HG03521 (cell line): ENCODE measurements around the gene CHRNA1.

Source experiments
- ATAC-seq: cut with Tn5 transposase; IDR thresholded peaks from one replicate; pipeline ENCODE4 v1.9.1; 2021; ENCODE audit warnings: mild to moderate bottlenecking, moderate library complexity; ENCODE audit not compliant: unreplicated experiment

Gene CHRNA1

DNA sequence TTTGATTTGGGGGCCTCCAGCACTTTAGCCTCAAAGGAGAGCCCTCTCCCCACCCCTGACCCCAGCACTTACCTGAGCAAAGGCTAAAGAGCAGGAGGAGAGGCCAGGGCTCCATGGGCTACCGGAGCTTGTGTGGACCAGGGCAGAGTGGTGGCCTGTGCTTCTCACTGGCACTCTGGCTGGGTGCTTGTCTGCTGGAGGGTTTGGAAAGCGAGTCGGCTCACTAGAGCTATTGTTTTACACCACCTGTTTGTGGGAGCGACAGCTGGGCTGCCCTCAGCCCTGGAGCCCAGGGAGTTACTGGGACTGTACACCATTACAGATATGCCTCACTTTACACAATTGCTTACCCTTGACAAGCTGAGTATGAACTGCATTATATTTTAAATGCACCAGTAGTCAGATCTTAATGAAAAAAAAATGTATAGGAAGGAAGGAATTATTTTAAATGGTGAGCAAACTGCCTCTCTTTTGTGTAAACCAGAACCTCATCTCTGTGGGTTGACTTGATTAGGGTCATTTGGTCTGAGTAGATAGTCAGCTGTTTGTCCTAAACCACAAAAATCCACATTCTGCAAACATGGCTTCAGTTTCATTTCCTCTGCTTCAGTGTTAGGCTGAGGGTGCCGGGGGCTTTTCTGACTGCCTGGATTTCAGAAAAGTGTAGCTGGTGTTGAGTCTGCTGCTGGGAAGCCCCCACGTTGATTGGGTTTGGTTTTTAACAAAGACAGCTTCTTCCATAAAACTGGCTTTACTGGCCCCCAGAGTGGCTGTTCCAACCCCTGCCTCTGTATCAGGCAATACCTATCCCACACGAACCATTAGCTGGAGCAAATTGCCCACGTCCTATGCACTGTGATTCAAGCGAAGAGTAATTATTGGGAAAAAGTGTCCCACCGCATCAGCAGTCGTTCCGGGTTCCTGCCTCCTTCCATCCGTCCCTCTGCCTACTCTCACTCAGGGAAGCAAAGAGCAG, at the start of gene CHRNA1:
TSS of gene CHRNA1 (minus strand) at position 193 of the 976 bp plus-strand sequence. CDS start at position 115, 78 bp downstream.
- ATAC-seq = no peak

DNA sequence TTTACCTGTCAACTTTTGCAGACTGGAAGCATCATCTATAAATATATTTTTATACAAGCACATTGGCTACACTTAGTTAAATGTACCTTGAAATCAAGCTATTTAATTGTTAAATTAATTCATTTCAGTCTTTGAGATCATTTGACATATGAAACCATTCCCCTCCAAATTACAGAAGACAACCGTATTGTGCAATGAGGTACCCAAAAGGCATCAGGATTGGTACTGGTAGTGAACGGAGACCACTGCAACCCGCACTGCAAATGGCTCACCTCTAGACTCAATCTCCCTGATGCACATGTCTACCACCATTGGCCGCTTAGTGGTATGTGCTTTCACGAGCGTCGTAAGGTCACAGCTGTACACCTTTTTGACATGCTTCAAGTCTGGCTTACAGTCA, 47.8 kb upstream of the CHRNA1 start:
- ATAC-seq = no peak

DNA sequence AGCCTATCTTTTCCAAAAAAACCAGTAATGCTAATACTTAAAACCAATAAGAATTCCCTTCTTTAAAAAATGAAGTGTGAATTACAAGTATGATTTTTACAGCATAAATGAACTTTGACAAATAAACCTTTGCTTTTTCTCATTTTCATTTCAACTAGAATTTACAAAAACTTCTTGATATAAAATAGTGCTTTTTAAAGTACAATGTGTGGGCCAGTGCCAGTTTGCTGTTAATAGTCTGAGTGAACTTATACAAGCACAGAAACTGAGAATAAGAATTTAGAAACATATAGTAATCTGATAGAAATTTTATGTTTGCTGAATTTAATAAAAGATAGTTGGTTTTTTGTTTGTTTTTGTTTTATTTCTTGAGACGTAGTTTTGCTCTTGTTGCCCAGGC, 43.7 kb upstream of the CHRNA1 start:
- ATAC-seq = no peak

DNA sequence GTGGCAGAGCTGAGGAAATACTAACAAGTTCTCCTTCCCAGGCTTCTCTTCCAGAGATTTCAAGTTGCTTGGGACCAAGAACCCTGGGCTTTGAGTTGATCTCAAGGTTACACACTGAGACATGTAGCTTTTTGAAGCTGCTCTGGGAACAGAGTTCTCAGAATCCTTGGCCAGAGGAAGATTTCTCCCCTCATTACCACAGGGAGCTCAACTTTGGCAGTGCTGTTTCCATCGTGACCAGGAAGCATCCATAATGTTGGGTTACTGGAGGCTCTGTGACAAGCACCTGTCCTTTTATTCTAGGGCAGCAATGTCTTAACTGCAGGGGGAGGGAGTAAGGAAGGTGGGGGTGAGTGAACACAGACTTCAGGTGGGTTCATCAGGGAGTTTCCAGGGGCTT, 41.5 kb upstream of the CHRNA1 start:
- no peak for ATAC-seq

DNA sequence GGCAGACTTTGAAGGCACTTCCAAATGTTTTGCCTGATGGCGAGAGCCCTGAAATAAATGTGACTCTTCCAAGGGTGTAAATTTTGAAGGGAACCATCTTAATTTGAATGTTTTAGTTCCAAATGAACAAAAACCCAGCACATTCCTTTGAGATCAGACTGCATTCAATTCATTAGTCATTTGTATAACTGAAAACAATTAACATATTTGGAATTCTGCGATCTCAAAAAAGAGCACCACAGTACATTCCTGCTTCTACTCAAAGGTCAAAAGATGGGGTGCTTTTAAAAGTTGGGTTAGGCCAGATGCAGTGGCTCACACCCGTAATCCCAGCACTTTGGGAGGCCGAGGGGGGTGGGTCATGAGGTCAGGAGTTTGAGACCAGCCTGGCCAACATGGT, 38.2 kb upstream of the CHRNA1 start:
- ATAC-seq = no peak

DNA sequence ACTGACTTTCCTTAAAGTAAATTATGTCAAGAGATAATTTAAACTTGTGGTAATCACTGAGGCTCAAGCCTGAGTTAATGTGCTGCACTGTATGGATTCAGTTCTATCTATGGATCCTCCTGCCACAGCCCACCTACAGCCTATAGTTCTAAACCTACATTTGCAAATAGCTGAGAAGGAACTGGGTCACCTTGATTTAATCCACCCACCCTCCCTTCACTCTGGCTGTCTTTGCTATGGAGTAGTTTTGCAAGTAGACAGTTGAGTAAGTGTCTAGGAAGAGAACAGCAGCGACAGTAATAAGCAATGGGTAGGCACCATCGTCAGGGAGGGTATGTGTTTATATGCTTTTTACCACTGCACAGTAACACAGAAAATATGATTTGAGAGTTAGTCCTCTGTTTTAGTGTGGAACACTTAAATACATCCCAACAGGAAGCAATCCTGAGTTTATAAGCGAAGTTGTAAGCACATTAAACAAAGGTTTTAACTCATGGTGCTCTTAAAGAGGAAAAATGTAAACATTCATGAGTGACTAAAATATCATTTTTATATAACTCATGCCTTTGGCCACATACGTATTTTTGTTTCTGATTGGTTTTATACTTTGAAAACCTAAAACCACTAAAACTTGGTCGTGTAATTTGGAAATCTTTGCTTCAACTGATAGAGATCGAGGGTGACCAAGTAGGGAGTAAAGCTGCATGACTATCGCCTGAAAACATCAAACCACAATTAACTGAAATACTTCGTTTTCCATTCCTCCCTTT, 36.3 kb upstream of the CHRNA1 start:
- no peak for ATAC-seq

DNA sequence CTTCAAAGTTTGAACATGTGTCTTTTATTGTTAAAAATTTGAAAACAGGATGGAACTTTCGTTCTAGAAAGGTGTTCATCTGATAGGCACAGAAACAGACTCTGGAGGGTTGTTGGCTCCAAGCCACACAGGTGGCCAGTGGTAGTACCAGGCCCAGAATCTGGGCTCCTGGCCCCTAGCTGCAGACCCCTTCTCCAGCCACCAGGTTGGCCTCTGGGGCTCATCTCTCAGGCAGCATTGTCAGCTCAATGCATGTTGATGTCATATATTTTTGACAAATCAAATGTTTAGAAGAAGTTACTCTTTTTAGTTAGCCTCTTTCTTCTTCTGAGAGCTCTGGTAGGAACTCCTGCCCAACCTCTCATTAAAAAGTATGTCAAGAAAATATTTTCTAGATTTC, 34.5 kb upstream of the CHRNA1 start:
- no peak for ATAC-seq

DNA sequence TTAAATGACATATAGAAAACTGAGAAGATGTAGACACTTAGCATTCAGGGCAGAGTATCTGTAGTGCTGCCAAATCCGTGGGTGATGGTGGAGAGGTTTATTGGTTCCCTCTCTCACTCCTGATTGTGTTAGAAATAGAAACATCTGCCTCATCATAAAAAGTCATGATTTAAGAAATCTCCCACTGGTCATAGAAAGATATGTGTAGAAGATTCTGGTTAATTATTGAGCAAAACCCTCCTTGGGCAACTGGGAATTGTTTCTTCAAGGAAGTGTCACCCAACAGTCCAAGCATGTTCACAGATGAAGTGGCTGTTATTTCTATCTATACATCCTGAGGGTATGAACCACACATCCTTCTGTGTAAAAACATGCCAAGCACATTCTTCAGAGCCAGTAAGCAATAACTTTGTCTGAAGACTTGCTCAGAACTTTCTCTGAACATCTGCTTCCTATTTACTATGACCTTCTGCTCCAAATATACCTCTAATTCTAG, 33.6 kb upstream of the CHRNA1 start:
- ATAC-seq = no peak

DNA sequence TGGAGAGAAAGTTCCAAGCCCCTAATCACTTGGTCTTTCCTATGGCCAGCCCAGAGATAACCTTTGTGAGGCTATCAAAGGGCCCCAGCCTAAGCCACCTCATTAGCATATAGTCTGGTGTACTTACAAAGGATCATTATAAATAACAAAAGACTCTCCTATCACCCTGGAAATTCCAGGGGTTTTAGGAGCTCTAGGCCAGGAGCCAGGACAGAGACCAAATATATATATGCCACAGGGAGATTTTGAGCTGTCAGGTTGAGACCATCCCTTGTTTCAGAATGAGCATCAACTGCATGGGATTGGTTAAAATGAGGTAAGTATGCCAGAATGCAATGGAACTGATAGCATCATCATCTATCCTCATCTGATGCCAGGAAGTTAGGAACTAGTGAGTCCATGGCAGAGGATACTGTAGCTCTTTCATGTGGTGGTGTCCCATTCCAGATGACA, 32.1 kb upstream of the CHRNA1 start:
- no peak for ATAC-seq

DNA sequence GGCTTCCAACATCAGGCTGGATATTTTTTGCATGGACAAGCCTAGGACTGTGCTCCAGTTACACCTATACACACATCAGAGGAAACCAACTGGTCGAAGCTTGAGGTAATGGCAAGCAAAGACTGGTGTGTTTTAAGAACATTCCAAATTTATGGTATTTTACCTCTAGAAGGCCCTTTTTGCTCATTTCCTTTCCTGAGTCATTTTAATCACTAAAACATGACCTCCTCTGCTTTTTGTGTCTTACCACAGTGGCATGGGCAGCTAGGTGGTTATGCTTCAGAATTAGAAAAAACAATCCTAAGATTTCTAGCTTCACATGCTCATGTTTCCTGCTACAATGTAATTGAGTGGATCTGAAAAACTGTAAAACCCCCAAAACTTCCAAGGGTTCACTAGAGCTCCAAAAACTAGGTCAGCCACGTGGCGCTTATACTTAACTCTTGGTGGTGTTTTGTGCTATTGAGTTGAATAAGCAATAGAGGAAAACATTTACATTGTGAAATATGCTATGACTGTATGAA, 30.6 kb upstream of the CHRNA1 start:
- ATAC-seq = no peak

DNA sequence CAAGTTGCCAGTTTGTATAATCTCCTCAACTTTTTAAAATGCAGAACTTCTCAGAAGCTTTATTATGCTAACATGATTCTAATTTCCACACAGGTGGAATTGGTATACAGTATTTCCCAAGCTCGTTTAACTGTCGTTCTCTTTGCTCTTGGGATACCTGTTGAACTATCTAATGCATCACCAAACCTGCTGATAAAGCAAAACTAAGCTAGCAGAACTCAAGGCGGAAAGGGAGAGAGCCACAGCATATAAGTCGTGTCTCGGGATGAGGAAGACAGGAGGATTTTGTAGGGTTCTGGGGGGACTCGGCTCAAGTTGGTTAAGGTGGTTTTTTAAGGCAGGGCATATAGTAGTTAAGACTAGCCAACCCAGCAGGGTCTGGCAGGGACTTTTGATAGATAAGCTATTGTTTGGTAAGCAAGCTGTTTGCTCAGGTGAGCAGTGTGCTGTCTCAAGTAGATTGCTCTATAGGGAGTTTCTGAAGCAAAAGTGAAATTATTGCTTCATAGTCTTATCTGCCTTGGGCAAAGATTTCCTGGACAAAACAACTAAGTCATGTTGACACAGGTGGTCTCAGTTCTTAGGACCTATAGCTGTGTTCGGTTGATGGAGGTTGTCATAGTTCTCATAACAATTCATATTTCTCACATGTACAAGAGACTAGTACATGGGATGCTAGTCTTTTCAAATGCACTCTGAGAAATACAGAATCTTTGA, 28.2 kb upstream of the CHRNA1 start:
- no peak for ATAC-seq

DNA sequence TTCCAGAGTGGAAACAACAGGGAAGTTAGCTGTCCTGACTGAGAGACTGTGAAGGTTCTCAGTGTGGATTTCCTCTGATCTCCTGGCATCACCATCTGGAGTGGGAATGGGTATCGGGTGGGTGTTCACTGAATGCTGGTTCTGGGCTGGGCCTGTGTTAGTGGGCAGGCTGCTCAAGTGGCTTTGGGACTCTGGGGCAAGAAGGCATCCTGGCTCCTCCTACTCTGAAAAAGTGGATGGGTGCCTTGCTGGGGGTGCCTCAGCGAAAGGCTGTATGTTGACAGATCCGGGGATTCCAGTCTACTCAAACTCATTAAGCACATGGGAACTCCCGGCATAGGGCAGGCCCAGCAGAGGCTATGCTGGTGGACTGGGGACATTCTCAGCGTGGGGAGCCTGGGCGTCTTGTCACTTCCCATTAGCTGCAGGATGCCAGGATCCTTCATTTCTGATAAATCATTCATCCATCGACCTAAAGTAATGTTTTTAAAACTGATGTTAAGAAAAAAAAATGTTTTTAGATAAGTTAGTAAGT, 27.5 kb upstream of the CHRNA1 start:
- ATAC-seq = no peak

DNA sequence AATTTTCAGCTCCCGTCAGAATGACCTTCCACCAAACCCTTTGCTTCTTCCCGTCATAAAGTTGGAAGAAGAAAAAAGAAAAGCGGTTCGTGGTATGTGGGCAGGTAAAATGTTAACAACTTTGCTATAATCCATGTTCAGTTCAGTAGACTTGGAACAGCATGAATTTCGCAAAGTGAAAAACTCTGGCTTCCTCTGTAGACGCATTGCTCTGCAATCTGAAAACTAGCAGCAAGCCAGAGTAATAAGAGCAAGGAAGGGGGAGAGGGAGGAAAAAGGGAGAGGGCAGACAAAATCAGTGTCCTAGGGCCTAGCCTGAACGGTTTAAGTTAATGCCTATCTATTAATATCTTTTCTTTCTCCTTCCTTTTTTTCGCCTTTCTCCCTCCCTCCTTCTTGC, 26.7 kb upstream of the CHRNA1 start:
- no peak for ATAC-seq

DNA sequence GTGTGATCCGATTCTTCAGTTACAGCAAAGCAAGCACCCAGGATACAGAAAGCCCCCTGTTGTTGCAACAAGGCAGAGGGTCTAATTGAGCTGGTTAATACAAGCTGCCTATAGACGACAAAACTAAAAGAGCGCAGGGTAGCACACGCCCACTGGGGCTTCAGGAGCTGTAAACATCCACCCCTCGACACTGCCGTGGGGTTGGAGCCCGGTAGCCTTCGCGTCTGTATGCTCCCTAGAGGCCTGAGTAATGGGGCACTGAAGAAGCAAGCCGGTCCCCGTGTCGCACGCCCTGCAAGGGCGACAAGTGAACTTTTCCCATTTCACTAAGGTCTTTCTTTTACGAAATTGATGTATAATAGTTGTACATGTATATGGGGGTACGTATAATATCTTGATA, 24.7 kb upstream of the CHRNA1 start:
- no peak for ATAC-seq

DNA sequence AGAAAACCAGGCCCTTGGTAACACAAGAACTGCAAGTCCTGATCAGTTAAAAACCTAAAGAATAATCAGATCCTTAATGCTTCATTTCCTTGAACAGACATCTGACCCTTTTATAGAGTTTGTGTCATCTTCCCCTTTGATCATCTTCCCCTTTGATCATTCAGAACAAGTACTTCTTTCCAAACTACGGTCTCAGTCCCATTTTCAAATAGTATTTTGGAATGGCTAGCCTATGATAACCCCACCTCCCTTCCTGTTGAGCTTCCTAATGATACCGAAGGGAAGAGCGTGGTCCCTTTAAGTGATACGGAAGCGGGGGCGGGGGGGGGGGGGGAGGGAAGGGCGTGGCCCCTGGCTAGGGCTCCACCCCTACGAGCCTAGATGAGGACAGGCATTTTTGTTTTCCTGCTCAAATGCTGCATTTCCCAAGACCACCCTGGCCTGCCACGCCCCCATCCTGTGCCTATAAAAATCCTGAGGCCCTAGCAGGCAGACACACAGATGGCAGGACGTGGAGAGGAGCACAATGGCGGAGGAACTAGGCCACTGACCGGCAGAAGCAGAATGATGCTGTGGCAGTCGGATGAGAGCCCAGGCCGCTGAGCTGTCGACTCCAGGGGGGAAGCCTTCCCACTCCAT, 24.1 kb upstream of the CHRNA1 start:
- no peak for ATAC-seq

DNA sequence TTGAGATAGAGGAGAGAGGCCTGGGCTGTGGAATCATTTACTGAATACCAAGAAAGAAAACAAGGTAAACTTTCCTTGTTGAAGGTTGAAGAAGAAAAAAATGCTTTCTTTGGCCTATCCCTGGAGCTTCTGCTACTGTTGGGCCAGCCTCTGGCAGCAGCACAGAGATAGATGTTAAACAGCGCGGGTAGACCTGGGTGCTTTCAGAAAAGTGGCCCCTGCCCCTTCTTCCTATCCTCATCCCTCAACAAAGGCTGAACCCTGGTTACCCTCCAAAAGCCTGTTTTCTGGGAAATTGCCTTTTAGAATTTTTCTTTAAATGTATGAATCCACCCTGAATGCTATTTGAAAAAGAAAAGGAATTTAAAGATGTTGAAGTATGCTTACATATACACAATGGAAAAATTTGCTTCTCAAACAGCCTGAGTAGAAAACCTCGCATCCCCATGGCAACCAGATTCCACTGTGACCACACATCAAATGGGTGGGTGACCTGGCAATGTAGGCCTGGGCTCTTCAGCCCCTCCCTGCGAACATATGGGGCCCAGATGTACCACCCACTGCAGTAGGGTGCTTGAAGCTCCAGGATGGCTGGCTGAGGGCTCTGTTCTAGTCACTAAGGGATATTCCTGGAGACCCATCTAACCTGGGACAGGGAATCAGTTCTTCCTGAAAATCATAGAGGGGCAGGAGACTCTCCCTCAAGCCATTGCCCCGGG, 23.4 kb upstream of the CHRNA1 start:
- ATAC-seq = no peak

DNA sequence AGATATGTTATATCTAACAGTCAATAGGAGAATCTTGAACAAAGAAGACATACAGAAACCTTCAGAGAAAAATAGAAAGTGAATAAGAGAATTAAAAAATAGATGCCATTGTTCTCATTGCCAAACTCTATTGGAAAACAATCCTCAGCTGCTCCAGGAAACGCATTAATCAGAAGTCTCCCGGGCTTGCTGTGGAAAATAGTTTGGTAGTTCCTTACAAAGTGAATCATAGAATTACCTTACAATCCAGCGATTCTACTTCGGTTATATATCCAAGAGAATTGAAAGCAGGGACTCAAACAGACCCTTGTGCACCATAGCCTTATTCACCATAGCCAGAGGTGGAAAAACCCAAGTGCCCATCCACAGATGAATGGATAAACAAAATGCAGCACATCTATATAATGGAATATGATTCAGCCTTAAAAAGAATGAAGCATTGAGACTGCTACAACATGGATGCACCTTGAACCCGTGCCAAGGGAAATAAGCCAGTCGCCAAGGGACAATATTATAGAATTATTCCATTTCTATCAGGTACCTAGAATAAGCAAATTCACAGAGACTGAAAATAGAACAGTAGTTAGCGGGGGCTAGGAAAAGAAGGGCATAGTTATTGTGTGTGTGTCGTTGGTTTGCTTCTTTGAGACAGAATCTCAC, 21.9 kb upstream of the CHRNA1 start:
- ATAC-seq = no peak

DNA sequence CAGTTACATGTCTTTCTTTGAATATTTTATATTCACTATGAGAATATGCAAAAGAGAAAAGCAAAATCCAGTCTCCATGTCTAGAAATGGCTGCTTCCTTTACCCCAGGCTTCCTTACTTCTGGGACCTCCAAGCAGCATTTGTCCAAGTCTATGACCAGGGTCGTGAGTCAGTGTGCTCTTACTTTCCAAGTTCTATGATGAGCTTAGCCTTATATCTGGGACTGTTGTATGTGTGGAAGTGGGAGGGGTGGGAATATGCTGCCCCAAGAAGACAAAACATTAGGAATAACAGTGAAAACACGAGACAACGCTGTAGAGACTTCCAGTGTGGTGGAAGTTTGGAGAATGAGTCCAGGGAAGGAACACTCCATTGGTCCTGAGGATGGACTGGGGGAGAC, 21.2 kb upstream of the CHRNA1 start:
- ATAC-seq = no peak

DNA sequence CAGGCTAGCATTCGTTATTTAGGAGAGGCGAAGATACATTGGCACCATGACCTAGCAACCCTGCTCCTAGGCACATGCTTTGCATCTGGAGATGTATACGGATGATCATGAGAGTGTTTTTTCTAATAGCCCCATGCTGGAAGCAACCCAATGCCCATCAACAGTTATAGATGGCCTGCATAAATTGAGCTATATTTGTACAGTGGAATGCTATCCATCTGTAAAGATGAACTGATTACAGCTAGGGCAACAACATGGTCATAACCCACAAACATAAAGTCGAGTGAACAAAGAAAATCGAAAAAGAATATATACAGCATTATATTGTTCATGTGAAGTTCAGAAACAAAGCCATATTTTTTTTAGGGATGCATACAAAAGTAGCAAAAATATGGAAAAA, 20.6 kb upstream of the CHRNA1 start:
- ATAC-seq = no peak
